H1 (cell line): ENCODE measurements around the gene PALM. TPM values are rescaled to one million over a fixed set of nuclear protein-coding genes. Genes with fewer than 3 reads are reported as not detected.

Experiments used
- CTCF ChIA-PET: fragments of 300-600 bp; sonication (Branson Sonifier 250); formaldehyde crosslinking; loops from one replicate; lab custom pipeline; 2021; ENCODE audit not compliant: partially characterized antibody; lab: Charles Lee
- POLR2A ChIA-PET: fragments of 300-600 bp; sonication (Branson Sonifier 250); formaldehyde crosslinking; loops from one replicate; lab custom pipeline; 2021; ENCODE audit warnings: inconsistent platforms; ENCODE audit not compliant: partially characterized antibody; lab: Charles Lee
- DNase-seq, 2 experiments: peaks; one replicate each; pipeline versions ENCODE4 v3.0.0 to v3.0.0-alpha.2; 2010 to 2022; ENCODE audit warnings: low spot score in 2 of 2, low read depth in 1 of 2, mixed read lengths in 1 of 2
- FAIRE-seq: peaks from 2 replicates; lab custom pipeline; 2011; peaks lifted over from hg19 to GRCh38; lab: Jason Lieb, UNC
- H2AFZ ChIP-seq: 2 replicates; pipeline ENCODE4 v1.8.1; 2012; ENCODE audit warnings: low read length, inconsistent platforms
- H2AK5ac ChIP-seq: 2 replicates; pipeline ENCODE4 v1.6.1; 2013; ENCODE audit warnings: low read depth, low read length
- H2BK120ac ChIP-seq: replicated peaks from 2 replicates; pipeline ENCODE3; 2013; ENCODE audit warnings: low read depth, low read length, inconsistent platforms
- H2BK12ac ChIP-seq: 2 replicates; pipeline ENCODE4 v1.6.1; 2013; ENCODE audit warnings: low read depth, low read length
- H2BK15ac ChIP-seq: 2 replicates; pipeline ENCODE4 v1.6.1; 2013; ENCODE audit warnings: low read length
- H2BK20ac ChIP-seq: 2 replicates; pipeline ENCODE4 v1.6.1; 2013; ENCODE audit warnings: low read length
- H2BK5ac ChIP-seq: 2 replicates; pipeline ENCODE4 v1.6.1; 2013; ENCODE audit warnings: low read depth, low read length
- H3K14ac ChIP-seq: 2 replicates; pipeline ENCODE4 v1.6.1; 2013; ENCODE audit warnings: inconsistent platforms; ENCODE audit not compliant: insufficient read length
- H3K18ac ChIP-seq: 2 replicates; pipeline ENCODE4 v1.6.1; 2013; ENCODE audit warnings: low read length; ENCODE audit errors: extremely low read depth
- H3K23ac ChIP-seq: 2 replicates; pipeline ENCODE4 v1.6.1; 2013; ENCODE audit warnings: inconsistent platforms; ENCODE audit not compliant: insufficient read length
- H3K23me2 ChIP-seq: 2 replicates; pipeline ENCODE4 v1.6.1; 2013; ENCODE audit warnings: low read depth, low read length
- H3K27ac ChIP-seq: 2 replicates; pipeline ENCODE4 v1.6.1; 2011; ENCODE audit warnings: low read depth, low read length, inconsistent platforms
- H3K27me3 ChIP-seq, 4 experiments: replicated peaks in 1 of 4; 1 replicate in 1 of 4; 2 replicates in 3 of 4; pipeline versions ENCODE4 v1.6.1 to v1.8.1; 2011 to 2013; ENCODE audit warnings: low read length in 3 of 4, mild to moderate bottlenecking in 3 of 4, inconsistent platforms in 2 of 4, mixed read lengths in 2 of 4, moderate library complexity in 1 of 4; ENCODE audit not compliant: control insufficient read depth in 3 of 4, insufficient read depth in 3 of 4; ENCODE audit errors: extremely low read depth in 1 of 4
- H3K36me3 ChIP-seq, 4 experiments: 2 replicates each; pipeline versions ENCODE4 v1.6.1 to v1.8.1; 2011 to 2013; ENCODE audit warnings: mild to moderate bottlenecking in 4 of 4, low read length in 3 of 4, moderate library complexity in 2 of 4, control low read depth in 1 of 4, inconsistent platforms in 1 of 4; ENCODE audit not compliant: insufficient read depth in 4 of 4, control insufficient read depth in 2 of 4
- H3K4ac ChIP-seq: replicated peaks from 2 replicates; pipeline ENCODE3; 2013; ENCODE audit warnings: low read length, low read depth, mixed read lengths, inconsistent platforms; ENCODE audit not compliant: insufficient read length
- H3K4me1 ChIP-seq, 4 experiments: replicated peaks in 1 of 4; 1 replicate in 1 of 4; 2 replicates in 3 of 4; pipeline versions ENCODE4 v1.6.1 to v1.8.1; 2011 to 2013; ENCODE audit warnings: low read length in 3 of 4, inconsistent platforms in 2 of 4, mixed read lengths in 1 of 4; ENCODE audit not compliant: insufficient read depth in 4 of 4, control insufficient read depth in 3 of 4
- H3K4me2 ChIP-seq, 2 experiments: 2 replicates each; pipeline versions ENCODE4 v1.6.1 to v1.8.1; 2011 to 2013; ENCODE audit warnings: low read depth in 2 of 2, low read length in 2 of 2, control low read depth in 1 of 2, inconsistent platforms in 1 of 2, mild to moderate bottlenecking in 1 of 2; ENCODE audit not compliant: insufficient read depth in 1 of 2
- H3K4me3 ChIP-seq, 4 experiments: fragments of 200-600, 300-600 bp in 1 of 4; sonication (generic), shearing (Covaris generic), sonication (Bioruptor Twin) in 1 of 4; 2 replicates each; pipeline versions ENCODE4 v1.5.1 to v1.8.1; 2011 to 2016; ENCODE audit warnings: low read length in 4 of 4, low read depth in 3 of 4, control low read depth in 2 of 4, inconsistent platforms in 2 of 4, mild to moderate bottlenecking in 2 of 4, mixed read lengths in 1 of 4, moderate library complexity in 1 of 4; ENCODE audit not compliant: insufficient read depth in 2 of 4; ENCODE audit errors: extremely low read depth in 1 of 4
- H3K56ac ChIP-seq: replicated peaks from 2 replicates; pipeline ENCODE3; 2013; ENCODE audit warnings: low read depth, mild to moderate bottlenecking, mixed read lengths, low read length, inconsistent platforms; ENCODE audit not compliant: insufficient read length
- H3K79me1 ChIP-seq: 2 replicates; pipeline ENCODE4 v1.6.1; 2013; ENCODE audit warnings: low read depth, low read length, control low read depth
- H3K79me2 ChIP-seq, 2 experiments: 2 replicates each; pipeline versions ENCODE4 v1.6.1 to v1.8.1; 2012 to 2013; ENCODE audit warnings: low read length in 2 of 2, mild to moderate bottlenecking in 2 of 2, inconsistent platforms in 1 of 2; ENCODE audit not compliant: insufficient read depth in 2 of 2, control insufficient read depth in 1 of 2
- H3K9ac ChIP-seq, 4 experiments: replicated peaks in 1 of 4; 1 replicate in 1 of 4; 2 replicates in 3 of 4; pipeline versions ENCODE4 v1.6.1 to v1.8.1; 2011 to 2013; ENCODE audit warnings: low read depth in 3 of 4, low read length in 3 of 4, control low read depth in 2 of 4, mild to moderate bottlenecking in 2 of 4, moderate library complexity in 2 of 4, inconsistent platforms in 1 of 4; ENCODE audit errors: extremely low read depth in 1 of 4
- H3K9me3 ChIP-seq, 2 experiments: 2 replicates each; pipeline versions ENCODE4 v1.6.1 to v1.8.1; 2012 to 2013; ENCODE audit warnings: mild to moderate bottlenecking in 2 of 2, moderate library complexity in 2 of 2, control low read depth in 1 of 2, inconsistent platforms in 1 of 2, low read depth in 1 of 2, low read length in 1 of 2, mixed read lengths in 1 of 2; ENCODE audit not compliant: insufficient read depth in 2 of 2
- H4K20me1 ChIP-seq, 2 experiments: replicated peaks in 1 of 2; 2 replicates each; pipeline versions ENCODE3 to v1.8.1; 2011 to 2013; ENCODE audit warnings: inconsistent platforms in 2 of 2, low read length in 2 of 2, mild to moderate bottlenecking in 1 of 2; ENCODE audit not compliant: insufficient read depth in 2 of 2, control insufficient read depth in 1 of 2
- H4K5ac ChIP-seq: 2 replicates; pipeline ENCODE4 v1.6.1; 2013; ENCODE audit warnings: low read length, low read depth, mixed read lengths, inconsistent platforms; ENCODE audit not compliant: insufficient read length
- H4K8ac ChIP-seq: 2 replicates; pipeline ENCODE4 v1.8.0; 2013; ENCODE audit warnings: mild to moderate bottlenecking, moderate library complexity, low read length, inconsistent platforms; ENCODE audit not compliant: insufficient read depth; ENCODE audit errors: extremely low read depth
- H4K91ac ChIP-seq: replicated peaks from 2 replicates; pipeline ENCODE3; 2013; ENCODE audit warnings: low read length, mixed read lengths, inconsistent platforms; ENCODE audit not compliant: insufficient read length
- WGBS, 2 experiments: shearing (Covaris generic) in 1 of 2; methylation state at CpG; one replicate each; pipeline versions ENCODE4 v1.1.6 to v1.1.7; 2013 to 2015; ENCODE audit warnings: low lambda C conversion rate in 2 of 2, mixed read lengths in 2 of 2, inconsistent platforms in 1 of 2, low coverage in 1 of 2, missing lambda C conversion rate in 1 of 2; ENCODE audit not compliant: insufficient replicate concordance in 2 of 2, insufficient coverage in 1 of 2, insufficient read length in 1 of 2; ENCODE audit errors: extremely low coverage in 1 of 2, missing lambda C conversion rate in 1 of 2; 5-methylcytosine and 5-hydroxymethylcytosine counted together
- polyA plus RNA-seq, 7 experiments: library from polyadenylated mRNA; depleted of rRNA in 3 of 7; stranded (reverse) in 5 of 7; unstranded in 2 of 7; fragments of >200 nt in 5 of 7; fragments of 200-250 nt in 2 of 7; gene quantifications; 1 replicate in 5 of 7; 2 replicates in 1 of 7; 4 replicates in 1 of 7; pipeline versions ENCODE4 v1.2.1 to v1.2.3, GENCODE V29; 2011 to 2013; ENCODE audit warnings: missing spikeins in 2 of 7, mixed read lengths in 2 of 7
- total RNA-seq: library from RNA; stranded (reverse); fragmentation: NEBNext Ultra II Directional; extraction: Animal tissue kit (Norgen Biotek cat#: 25700); gene quantifications from 2 replicates; pipeline ENCODE4 v1.2.1, GENCODE V29; 2021

PALM gene
- total and polyA plus RNA-seq, 2 of the 8 experiments (the other 6 are each of a cell fraction or from before 2014, with no cell fraction given), result 5.7 to 16.5 TPM

- POLR2A ChIA-PET, result interaction anchor here (0.8 to 3.5 kb wide), 10 partner anchors 8 to 84 kb away, joined by 3 to 30 read pairs (median 8); no protein-coding TSS in a partner anchor
- no peak overlapping the region for H3K4me2 ChIP-seq
- H3K14ac ChIP-seq, result no peak overlapping the region
- H2BK120ac ChIP-seq, result no peak overlapping the region
- H2BK5ac ChIP-seq, result no peak overlapping the region; the same call in 1 of the 2 replicates
- no peak overlapping the region for H4K5ac ChIP-seq
- 86% methylated on average over 5 of the region's 5 CpGs; no CpG with 5 or more reads in 1 of the 2 experiments for WGBS, 2 experiments
- no peak overlapping the region for H4K8ac ChIP-seq
- H3K27ac ChIP-seq, result no peak overlapping the region
- CTCF ChIA-PET, result interaction anchor here (1.0 to 1.6 kb wide), 7 partner anchors 27 to 102 kb away, joined by 3 to 8 read pairs (median 5); no protein-coding TSS in a partner anchor
- H3K56ac ChIP-seq, result no peak overlapping the region
- no peak overlapping the region for H2BK15ac ChIP-seq
- no peaks in the 10 kb centered on the region; the same call in 1 of the 2 replicates for H3K23me2 ChIP-seq
- H3K4ac ChIP-seq, result no peak overlapping the region
- H2AFZ ChIP-seq, result no peak overlapping the region
- no peak overlapping the region for H3K18ac ChIP-seq
- no peaks in the 10 kb centered on the region for H3K79me1 ChIP-seq
- no peaks in the 10 kb centered on the region for H3K9me3 ChIP-seq
- H2AK5ac ChIP-seq, result no peak overlapping the region
- H3K4me3 ChIP-seq, result no peak overlapping the region
- 0 out of 2 replicates have a peak overlapping the region, but pooled peaks have one; percentile 3 for H2BK20ac ChIP-seq
- H2BK12ac ChIP-seq, result no peak overlapping the region
- H3K23ac ChIP-seq, result no peak overlapping the region
- no peak overlapping the region for H4K91ac ChIP-seq
- DNase-seq (no peak), FAIRE-seq (no peak)
- H3K4me1 ChIP-seq, result no peaks in the 10 kb centered on the region; a peak in 1 of 7 replicates
- no peaks in the 10 kb centered on the region for H3K27me3 ChIP-seq
- no peaks in the 10 kb centered on the region for H3K79me2 ChIP-seq
- no peaks in the 10 kb centered on the region for H4K20me1 ChIP-seq
- no peaks in the 10 kb centered on the region for H3K36me3 ChIP-seq
- no peak overlapping the region for H3K9ac ChIP-seq
Measured at GRCh38 chr19:772063-772462, 63.3 kb downstream of the PALM start.
